Duodenal mucosa (tissue), 2 donors: Measurements from ENCODE around the gene OR4L1.
"Not testable (repeated sequence)": the region's sequence is repeated elsewhere in the genome, so short reads cannot be mapped to it uniquely, and the experiment has no call there.

Experiments used
- H3K27ac ChIP-seq: one replicate; pipeline ENCODE4 v1.7.0; 2013; ENCODE audit warnings: low read depth, low read length
- H3K27me3 ChIP-seq, 2 donors: one replicate each; pipeline ENCODE4 v1.7.0; 2013; ENCODE audit warnings: low read length in 2 of 2, control low read depth in 1 of 2; ENCODE audit not compliant: insufficient read depth in 2 of 2, control insufficient read depth in 1 of 2
- H3K36me3 ChIP-seq, 2 donors: one replicate each; pipeline ENCODE4 v1.7.0; 2013; ENCODE audit warnings: low read length in 2 of 2, control low read depth in 1 of 2; ENCODE audit not compliant: insufficient read depth in 2 of 2, control insufficient read depth in 1 of 2
- H3K4me1 ChIP-seq, 2 donors: one replicate each; pipeline ENCODE4 v1.7.0; 2013; ENCODE audit warnings: low read length in 2 of 2, control low read depth in 1 of 2; ENCODE audit not compliant: insufficient read depth in 2 of 2, control insufficient read depth in 1 of 2
- H3K4me3 ChIP-seq, 2 donors: one replicate each; pipeline ENCODE4 v1.7.0; 2013; ENCODE audit warnings: low read length in 2 of 2, low read depth in 1 of 2
- H3K9ac ChIP-seq, 2 donors: one replicate each; pipeline ENCODE4 v1.7.0; 2013; ENCODE audit warnings: low read length in 2 of 2, low read depth in 1 of 2
- H3K9me3 ChIP-seq, 2 donors: one replicate each; pipeline ENCODE4 v1.7.0; 2013; ENCODE audit warnings: low read length in 2 of 2, control low read depth in 1 of 2; ENCODE audit not compliant: control insufficient read depth in 1 of 2

OR4L1 gene

GRCh38 chr14:20059745-20060144 lies at the start of gene OR4L1:
Gene OR4L1, plus strand, starts transcription at chr14:20060045. Its CDS starts 0 bp downstream, at chr14:20060045.
- Histone ChIP-seq H3K9me3 (peaks cover 0 to 10% of the 10 kb centered on the region in 2 donors), H3K4me3 (no peak within 1 kb of the TSS), H3K9ac (no peak within 1 kb of the TSS), H3K27me3 (no peaks in the 10 kb centered on the region), H3K4me1 (no peaks in the 10 kb centered on the region), H3K27ac (no peak within 1 kb of the TSS), H3K36me3 (no peaks in the 10 kb centered on the region)

DNA sequence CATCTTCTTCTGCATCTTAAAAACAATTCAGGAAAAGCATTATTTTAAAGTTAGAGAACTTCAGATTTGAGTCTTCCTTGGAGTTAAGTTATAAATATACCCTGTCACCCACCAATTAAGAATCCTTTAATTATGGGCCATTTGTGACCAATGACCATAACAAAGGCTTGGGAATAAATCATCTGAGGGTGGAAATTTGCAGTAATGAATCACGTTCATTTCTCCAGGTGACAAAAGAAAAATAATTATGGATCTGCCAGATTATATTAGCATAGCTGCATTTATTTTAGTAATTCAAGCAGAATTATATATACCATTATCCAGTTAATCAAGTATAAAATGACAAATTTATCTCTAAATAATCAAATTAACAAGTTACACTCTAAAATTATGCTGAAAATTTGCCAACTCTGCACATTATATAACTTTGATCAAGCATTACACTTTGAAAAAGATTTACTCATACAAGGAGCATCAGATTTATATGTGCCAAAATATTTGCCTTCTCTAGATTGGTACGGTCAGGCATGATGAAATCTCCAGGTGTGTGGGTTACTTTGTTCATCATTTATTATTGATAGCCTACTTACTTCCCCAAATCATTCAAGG lies 40.5 kb upstream of the OR4L1 start, which contains the start of gene OR4K14:
Gene OR4K14, minus strand, starts transcription at position 51 of the 609 bp plus-strand sequence. CDS start 4,114 bp downstream, outside the sequence.
- Histone ChIP-seq H3K9ac (no peak within 1 kb of the TSS), H3K4me3 (no peak within 1 kb of the TSS), H3K9me3 (peaks cover 2 to 9% of the 10 kb centered on the region in 2 donors), H3K27me3 (no peaks in the 10 kb centered on the region), H3K4me1 (no peaks in the 10 kb centered on the region), H3K27ac (no peak within 1 kb of the TSS), H3K36me3 (no peaks in the 10 kb centered on the region)

DNA sequence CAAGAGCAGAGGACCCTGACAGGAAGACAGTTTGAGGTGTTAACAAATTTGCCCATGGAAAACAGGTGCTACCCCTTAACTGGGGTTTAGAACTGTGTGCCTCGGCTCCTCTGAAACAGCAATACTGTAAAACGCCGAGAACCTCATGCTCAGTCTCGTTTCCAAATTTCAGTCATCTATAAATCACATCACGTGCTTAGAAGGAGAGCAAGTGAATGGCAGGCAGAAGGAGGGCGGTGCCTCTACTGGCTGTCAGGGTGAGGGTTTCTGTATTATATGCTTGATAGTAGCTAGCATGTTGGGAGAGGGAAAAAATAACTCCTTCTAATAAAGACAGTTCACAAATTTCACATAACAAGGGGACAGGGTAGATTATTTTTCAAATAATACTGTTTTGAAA lies 28.8 kb upstream of the OR4L1 start:
- no peaks in the 10 kb centered on the region for H3K27me3 ChIP-seq
- no peaks in the 10 kb centered on the region for H3K4me1 ChIP-seq
- no peak overlapping the region for H3K4me3 ChIP-seq
- H3K27ac ChIP-seq = no peak overlapping the region
- peaks cover 4 to 7% of the 10 kb centered on the region in 2 donors for H3K9me3 ChIP-seq
- no peaks in the 10 kb centered on the region for H3K36me3 ChIP-seq
- H3K9ac ChIP-seq = no peak overlapping the region

DNA sequence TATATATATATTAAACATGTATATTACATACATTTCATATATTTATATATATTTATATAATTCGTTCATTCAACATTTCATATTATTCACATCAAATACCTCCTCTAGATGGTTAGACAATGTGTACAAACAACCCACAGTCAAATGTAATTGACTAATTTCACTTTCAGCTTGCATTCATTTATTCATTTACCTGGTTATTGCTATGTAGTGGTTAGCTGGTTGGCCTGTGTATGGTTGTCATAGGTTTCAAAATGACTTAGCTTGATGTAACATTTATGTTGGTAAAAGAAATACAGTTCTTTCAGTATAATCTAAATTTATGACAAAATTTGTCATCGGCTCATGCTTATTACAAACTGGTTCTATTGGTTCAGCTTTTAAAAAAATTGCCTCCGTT lies 24.4 kb upstream of the OR4L1 start:
- H3K36me3 ChIP-seq = no peaks in the 10 kb centered on the region
- H3K9ac ChIP-seq = no peak overlapping the region
- no peaks in the 10 kb centered on the region for H3K27me3 ChIP-seq
- H3K27ac ChIP-seq = no peak overlapping the region
- no peaks in the 10 kb centered on the region for H3K4me1 ChIP-seq
- no peak overlapping the region for H3K4me3 ChIP-seq
- H3K9me3 ChIP-seq = peaks cover 4% of the 10 kb centered on the region in 2 donors

GRCh38 chr14:20035938-20036337 lies 23.9 kb upstream of the OR4L1 start, which contains the start of gene OR4K13:
Gene OR4K13, minus strand, starts transcription at chr14:20036038. Its CDS starts 1,280 bp downstream, at chr14:20034758.
- no peaks in the 10 kb centered on the region for H3K27me3 ChIP-seq
- no peak within 1 kb of the TSS for H3K9ac ChIP-seq

GRCh38 chr14:20044243-20044642 lies 15.6 kb upstream of the OR4L1 start:
- no peaks in the 10 kb centered on the region for H3K36me3 ChIP-seq
- H3K27ac ChIP-seq = no peak overlapping the region
- no peak overlapping the region for H3K4me3 ChIP-seq
- H3K4me1 ChIP-seq = no peaks in the 10 kb centered on the region
- no peaks in the 10 kb centered on the region for H3K9me3 ChIP-seq
- H3K27me3 ChIP-seq = no peaks in the 10 kb centered on the region
- H3K9ac ChIP-seq = no peak overlapping the region

More at GRCh38 chr14:20035938-20036337, 23.9 kb upstream of the OR4L1 start, which contains the start of gene OR4K13:
- Histone ChIP-seq H3K4me3 (no peak within 1 kb of the TSS), H3K4me1 (no peaks in the 10 kb centered on the region), H3K27ac (no peak within 1 kb of the TSS), H3K36me3 (no peaks in the 10 kb centered on the region), H3K9me3 (peaks cover 4% of the 10 kb centered on the region in 2 donors)

DNA sequence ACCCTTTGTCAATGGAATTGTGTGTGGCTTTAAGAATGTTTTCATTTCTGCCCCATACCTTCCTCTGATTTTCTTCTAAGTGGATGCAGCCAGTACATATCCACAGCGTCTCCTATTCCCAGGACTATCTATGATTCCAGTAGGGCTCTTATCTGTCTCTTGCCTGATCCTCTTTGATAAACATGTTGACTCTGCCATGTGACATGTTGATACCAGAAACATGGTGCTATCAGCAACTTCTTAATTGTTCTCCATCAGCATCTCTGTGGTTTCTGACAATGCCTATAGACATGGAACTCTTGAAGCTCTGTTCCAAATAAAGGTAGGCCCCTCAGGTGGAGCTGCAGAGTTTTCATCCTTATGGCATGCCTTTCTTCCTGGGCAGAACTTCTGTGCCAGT lies 11.6 kb upstream of the OR4L1 start:
- H3K9ac ChIP-seq = no peak overlapping the region
- no peak overlapping the region for H3K27ac ChIP-seq
- no peaks in the 10 kb centered on the region for H3K27me3 ChIP-seq

GRCh38 chr14:20092050-20092449 lies 32.2 kb downstream of the OR4L1 start:
- H3K27ac ChIP-seq = no peak overlapping the region
- no peak overlapping the region for H3K9ac ChIP-seq
- peaks cover 0 to 3% of the 10 kb centered on the region in 2 donors for H3K9me3 ChIP-seq
- H3K36me3 ChIP-seq = no peaks in the 10 kb centered on the region
- H3K4me3 ChIP-seq = no peak overlapping the region
- no peaks in the 10 kb centered on the region for H3K27me3 ChIP-seq
- no peaks in the 10 kb centered on the region for H3K4me1 ChIP-seq

More for the DNA sequence above, 11.6 kb upstream of the OR4L1 start:
- Histone ChIP-seq H3K4me1 (no peaks in the 10 kb centered on the region), H3K36me3 (no peaks in the 10 kb centered on the region), H3K4me3 (no peak overlapping the region), H3K9me3 (no peaks in the 10 kb centered on the region)

DNA sequence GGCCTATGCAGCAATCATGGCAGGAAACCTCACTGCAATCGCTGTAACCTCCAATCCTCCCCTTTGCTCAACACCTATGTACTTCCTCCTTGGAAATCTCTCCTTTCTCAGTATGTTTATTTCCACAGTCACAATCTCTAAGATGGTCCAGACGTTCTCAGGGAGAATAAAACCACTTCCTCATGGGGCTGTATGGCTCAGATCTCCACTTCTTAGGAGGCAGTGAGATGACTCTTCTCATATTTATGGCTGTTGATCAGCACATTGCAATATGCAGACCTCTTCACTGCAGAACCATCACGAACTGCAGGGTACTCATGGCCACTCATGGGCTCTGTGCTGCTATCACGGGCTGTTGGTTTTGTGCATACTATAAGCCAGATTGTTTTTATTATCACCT lies 33.6 kb downstream of the OR4L1 start:
- Histone ChIP-seq H3K4me1 (no peaks in the 10 kb centered on the region), H3K9ac (no peak overlapping the region)

DNA sequence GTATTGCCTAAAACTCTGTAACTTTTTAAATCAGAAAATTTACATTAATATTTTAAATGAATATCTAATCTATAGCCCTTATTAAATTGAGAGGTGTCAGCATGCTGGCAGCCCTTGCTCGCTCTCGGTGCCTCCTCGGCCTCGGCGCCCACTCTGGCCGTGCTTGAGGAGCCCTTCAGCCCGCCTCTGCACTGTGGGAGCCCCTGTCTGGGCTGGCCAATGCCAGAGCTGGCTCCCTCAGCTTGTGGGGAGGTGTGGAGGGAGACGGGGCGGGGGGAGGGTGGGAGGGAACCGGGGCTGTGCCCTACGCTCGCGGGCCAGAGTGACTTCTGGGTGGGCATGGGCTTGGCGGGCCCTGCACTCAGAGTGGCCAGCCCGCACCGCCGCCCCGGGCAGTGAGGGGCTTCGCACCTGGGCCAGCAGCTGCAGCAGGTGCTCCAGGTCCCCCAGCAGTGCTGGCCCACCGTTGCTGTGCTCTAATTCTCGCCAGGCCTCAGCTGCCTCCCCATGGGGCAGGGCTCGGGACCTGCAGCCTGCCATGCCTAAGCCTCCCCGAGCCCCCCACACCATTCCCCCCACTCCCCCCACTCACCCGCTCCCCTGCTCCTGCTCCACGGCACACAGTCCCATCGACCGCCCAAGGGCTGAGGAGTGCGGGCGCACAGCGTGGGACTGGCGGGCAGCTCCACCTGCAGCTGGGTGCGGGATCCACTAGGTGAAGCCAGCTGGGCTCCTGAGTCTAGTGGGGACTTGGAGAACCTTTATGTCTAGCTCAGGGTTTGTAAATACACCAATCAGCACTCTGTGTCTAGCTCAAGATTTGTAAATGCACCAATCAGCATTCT lies 39.3 kb downstream of the OR4L1 start:
- not testable (repeated sequence) for H3K9me3 ChIP-seq, H3K4me1 ChIP-seq, H3K27me3 ChIP-seq, H3K27ac ChIP-seq, H3K9ac ChIP-seq, H3K36me3 ChIP-seq, H3K4me3 ChIP-seq

More for the DNA sequence above, 33.6 kb downstream of the OR4L1 start:
- Histone ChIP-seq H3K4me3 (no peak overlapping the region), H3K36me3 (no peaks in the 10 kb centered on the region), H3K27ac (no peak overlapping the region), H3K27me3 (no peaks in the 10 kb centered on the region), H3K9me3 (peaks cover 0 to 3% of the 10 kb centered on the region in 2 donors)
